ENCODE measurements around the gene TFAP2A. TPM values are rescaled to one million over a fixed set of nuclear protein-coding genes. Genes with fewer than 3 reads are reported as not detected.
A peak's percentile ranks its signal among the peaks of the same experiment; 100 is the strongest.

TFAP2A gene
- total and polyA plus RNA-seq, 2 donors from 2014 or later, result 10.1 to 16.2 TPM

- TF ChIP-seq CTCF (IDR thresholded peaks at IDR 0.05; ENCODE audit: borderline replicate concordance, extremely low read depth, insufficient read depth), result no peak
- H3K27me3 ChIP-seq (ENCODE audit: control insufficient read depth, insufficient read depth, low read length), result peaks cover 54% of the 10 kb centered on the region
- intact Hi-C loops (cut with DNase I), result no loop called here
- no peaks in the 10 kb centered on the region for H3K9me3 ChIP-seq (ENCODE audit: control insufficient read depth in 2 of 3, insufficient read depth in 1 of 3, low read length in 3 of 3)
- DNase-seq, result peak; percentile 71 to 89 (median 75)
- no peak for FAIRE-seq
- H3K27ac ChIP-seq (ENCODE audit: low read depth in 2 of 2, low read length in 2 of 2), result peak overlapping the region; percentile 25 to 48
- H3K9ac ChIP-seq (ENCODE audit: low read length in 3 of 3), result peak overlapping the region in 2 of 3 donors; percentile 36 to 74
- H3K36me3 ChIP-seq (ENCODE audit: control insufficient read depth in 2 of 3, insufficient read depth in 3 of 3, low read length in 3 of 3), result no peaks in the 10 kb centered on the region
- H3K4me1 ChIP-seq (ENCODE audit: control insufficient read depth in 2 of 3, insufficient read depth in 2 of 3, low read depth in 1 of 3, low read length in 3 of 3), result peaks cover 0 to 6% (median 4%) of the 10 kb centered on the region in 3 donors
- peak overlapping the region; percentile 45 to 79 (median 68) for H3K4me3 ChIP-seq (ENCODE audit: low read length in 3 of 3)
Measured at GRCh38 chr6:10425975-10426780, 11.3 kb upstream of the TFAP2A start.

- peaks cover 0 to 6% (median 4%) of the 10 kb centered on the region in 3 donors for H3K4me1 ChIP-seq (ENCODE audit: control insufficient read depth in 2 of 3, insufficient read depth in 2 of 3, low read depth in 1 of 3, low read length in 3 of 3)
- no peaks in the 10 kb centered on the region for H3K36me3 ChIP-seq (ENCODE audit: control insufficient read depth in 2 of 3, insufficient read depth in 3 of 3, low read length in 3 of 3)
- H3K9me3 ChIP-seq (ENCODE audit: control insufficient read depth in 2 of 3, insufficient read depth in 1 of 3, low read length in 3 of 3), result no peaks in the 10 kb centered on the region
- H3K27ac ChIP-seq (ENCODE audit: low read depth in 2 of 2, low read length in 2 of 2), result peak overlapping the region; percentile 25 to 48
- H3K4me3 ChIP-seq (ENCODE audit: low read length in 3 of 3), result peak overlapping the region; percentile 36 to 79 (median 45)
- intact Hi-C loops (cut with DNase I), result no loop called here
- no peak for TF ChIP-seq CTCF (IDR thresholded peaks at IDR 0.05; ENCODE audit: borderline replicate concordance, extremely low read depth, insufficient read depth)
- H3K27me3 ChIP-seq (ENCODE audit: control insufficient read depth, insufficient read depth, low read length), result peaks cover 57% of the 10 kb centered on the region
- FAIRE-seq (no peak), DNase-seq (peak in 3 of 5 donors; percentile 38 to 60 (median 50))
- peak overlapping the region in 1 of 3 donors; percentile 3 for H3K9ac ChIP-seq (ENCODE audit: low read length in 3 of 3)
Measured at GRCh38 chr6:10425176-10425974, 10.5 kb upstream of the TFAP2A start.

- Histone ChIP-seq H3K27ac (ENCODE audit: low read depth in 2 of 2, low read length in 2 of 2) (no peak overlapping the region), H3K27me3 (ENCODE audit: control insufficient read depth, insufficient read depth, low read length) (peaks cover 63% of the 10 kb centered on the region), H3K4me1 (ENCODE audit: control insufficient read depth in 2 of 3, insufficient read depth in 2 of 3, low read depth in 1 of 3, low read length in 3 of 3) (peaks cover 0 to 6% (median 4%) of the 10 kb centered on the region in 3 donors), H3K36me3 (ENCODE audit: control insufficient read depth in 2 of 3, insufficient read depth in 3 of 3, low read length in 3 of 3) (no peaks in the 10 kb centered on the region), H3K9ac (ENCODE audit: low read length in 3 of 3) (no peak overlapping the region), H3K4me3 (ENCODE audit: low read length in 3 of 3) (no peak overlapping the region), H3K9me3 (ENCODE audit: control insufficient read depth in 2 of 3, insufficient read depth in 1 of 3, low read length in 3 of 3) (no peaks in the 10 kb centered on the region)
- FAIRE-seq (no peak), DNase-seq (peak in 1 of 5 donors; percentile 12)
- TF ChIP-seq CTCF (IDR thresholded peaks at IDR 0.05; ENCODE audit: borderline replicate concordance, extremely low read depth, insufficient read depth), result no peak
- intact Hi-C loops (cut with DNase I), result no loop called here
Measured at GRCh38 chr6:10424040-10424439, 9.2 kb upstream of the TFAP2A start.

Data from kidney (tissue), 14 donors.